Activated naive CD8-positive, alpha-beta T cell treated with anti-CD3 and anti-CD28 coated beads, Interleukin-2, amount 10 ng/mL, durations not matched to agents 7 days and 5 days (primary cell): ENCODE data around the gene KRT78. TPM values are rescaled to one million over a fixed set of nuclear protein-coding genes. Genes with fewer than 3 reads are reported as not detected.

Source experiments
- ATAC-seq: fragments of 150-1000 bp; cut with Tn5 transposase; one replicate; pipeline ENCODE4 v1.10.0; 2021; ENCODE audit warnings: low read depth, moderate library complexity
- POLR2A ChIA-PET: fragments of 350-600 bp; sonication (Branson Sonifier 250); formaldehyde crosslinking; loops from one replicate; lab custom pipeline; 2021; ENCODE audit warnings: antibody characterized with exemption; lab: Charles Lee
- DNase-seq: peaks from one replicate; pipeline ENCODE4 v3.0.0; 2021
- H3K27ac Mint-ChIP-seq: one replicate; pipeline ENCODE4 v1.8.0; 2022; ENCODE audit warnings: mild to moderate bottlenecking, mixed read lengths
- H3K27me3 Mint-ChIP-seq: one replicate; pipeline ENCODE4 v1.8.0; 2022; ENCODE audit warnings: mild to moderate bottlenecking, moderate library complexity, mixed read lengths
- H3K36me3 Mint-ChIP-seq: one replicate; pipeline ENCODE4 v1.8.0; 2021; ENCODE audit warnings: mild to moderate bottlenecking, mixed read lengths
- H3K4me1 Mint-ChIP-seq: one replicate; pipeline ENCODE4 v1.8.0; 2021; ENCODE audit warnings: mixed read lengths
- H3K4me3 Mint-ChIP-seq: one replicate; pipeline ENCODE4 v1.8.0; 2022; ENCODE audit warnings: mild to moderate bottlenecking, moderate library complexity, mixed read lengths
- H3K9me3 Mint-ChIP-seq: one replicate; pipeline ENCODE4 v1.8.0; 2021; ENCODE audit warnings: mixed read lengths
- total RNA-seq, 2 experiments: library from RNA; stranded (reverse); gene quantifications; one replicate each; pipeline ENCODE4 v1.2.3, GENCODE V29; 2021

The KRT78 gene
- total RNA-seq, 2 experiments from 2014 or later, result not detected

DNA sequence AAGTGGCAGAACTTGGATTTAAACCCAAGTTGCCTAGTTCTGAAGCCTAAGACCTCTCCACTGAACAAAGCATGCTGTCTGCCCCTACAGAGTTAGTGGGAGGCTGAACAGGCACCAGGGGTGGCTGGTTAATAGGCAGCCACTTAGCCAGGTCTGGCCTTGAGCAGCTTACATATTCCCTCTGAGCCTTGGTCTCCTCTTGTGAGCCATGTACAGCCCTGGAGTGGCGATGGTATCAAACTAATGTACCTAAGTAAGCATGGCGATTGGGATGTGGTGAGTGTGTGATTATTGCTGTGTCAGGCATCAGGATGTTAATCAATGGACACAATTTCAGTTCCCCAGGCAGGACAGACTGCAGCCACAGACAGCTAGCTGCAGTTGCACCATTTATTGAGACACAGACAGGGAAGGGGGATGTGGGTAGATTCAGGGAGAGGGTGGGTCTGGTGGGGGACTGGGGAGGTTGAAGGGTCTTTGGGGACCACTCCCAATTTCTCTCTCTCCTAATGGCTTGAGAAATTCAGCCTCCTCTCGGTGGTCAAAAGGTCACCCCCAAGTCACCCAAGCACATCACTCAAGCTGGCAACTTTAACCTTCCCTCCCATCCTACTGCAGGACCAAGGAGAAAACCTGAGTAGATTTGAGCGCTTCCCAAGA, 27.6 kb downstream of the KRT78 start:
- Mint-ChIP-seq H3K27ac (no peak overlapping the region), H3K9me3 (no peaks in the 10 kb centered on the region), H3K36me3 (no peaks in the 10 kb centered on the region), H3K27me3 (peaks cover 2% of the 10 kb centered on the region), H3K4me3 (no peak overlapping the region), H3K4me1 (peaks cover 8% of the 10 kb centered on the region)
- no peak for ATAC-seq
- POLR2A ChIA-PET, result no interaction called here
- DNase-seq, result no peak

- POLR2A ChIA-PET, result no interaction called here
- peaks cover 8% of the 10 kb centered on the region for H3K4me1 Mint-ChIP-seq
- H3K36me3 Mint-ChIP-seq, result no peaks in the 10 kb centered on the region
- H3K27me3 Mint-ChIP-seq, result peaks cover 2% of the 10 kb centered on the region
- H3K27ac Mint-ChIP-seq, result no peak overlapping the region
- H3K4me3 Mint-ChIP-seq, result no peak overlapping the region
- DNase-seq (no peak), ATAC-seq (no peak)
- H3K9me3 Mint-ChIP-seq, result no peaks in the 10 kb centered on the region
These were observed 28.3 kb downstream of the KRT78 start for GRCh38 chr12:52820521-52820920.

GRCh38 chr12:52819731-52820510, 28.9 kb downstream of the KRT78 start:
- Mint-ChIP-seq H3K9me3 (no peaks in the 10 kb centered on the region), H3K36me3 (no peaks in the 10 kb centered on the region), H3K4me1 (peaks cover 8% of the 10 kb centered on the region), H3K27ac (no peak overlapping the region), H3K27me3 (peaks cover 2% of the 10 kb centered on the region), H3K4me3 (no peak overlapping the region)
- ATAC-seq, result no peak
- POLR2A ChIA-PET, result no interaction called here
- DNase-seq, result no peak

GRCh38 chr12:52818887-52819420, 29.8 kb downstream of the KRT78 start:
- Mint-ChIP-seq H3K36me3 (no peaks in the 10 kb centered on the region), H3K4me1 (peaks cover 8% of the 10 kb centered on the region), H3K27me3 (peaks cover 2% of the 10 kb centered on the region), H3K4me3 (no peak overlapping the region), H3K27ac (peak overlapping the region; percentile 43), H3K9me3 (no peaks in the 10 kb centered on the region)
- POLR2A ChIA-PET, result no interaction called here
- DNase-seq (no peak), ATAC-seq (no peak)

DNA sequence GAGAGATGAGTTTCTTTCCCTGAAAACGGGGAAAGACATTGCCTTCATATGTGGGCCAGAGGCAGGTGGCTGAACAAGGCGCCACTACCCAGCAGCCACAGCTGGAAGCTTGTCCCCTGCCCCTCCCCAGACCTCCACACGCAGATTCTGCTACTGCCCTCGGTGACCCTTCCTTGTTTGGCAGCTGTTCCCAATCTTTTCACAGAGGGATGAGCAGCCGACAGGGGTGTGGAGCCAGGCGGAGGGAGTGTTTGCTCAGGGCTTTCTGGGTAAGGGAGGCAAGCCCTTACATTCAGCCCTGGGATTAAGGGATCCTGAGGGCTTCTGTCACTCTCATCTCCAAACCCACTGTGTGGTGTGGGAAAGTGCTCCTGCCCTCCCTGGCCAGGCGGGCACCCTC, 30.4 kb downstream of the KRT78 start:
- ATAC-seq, result no peak

DNA sequence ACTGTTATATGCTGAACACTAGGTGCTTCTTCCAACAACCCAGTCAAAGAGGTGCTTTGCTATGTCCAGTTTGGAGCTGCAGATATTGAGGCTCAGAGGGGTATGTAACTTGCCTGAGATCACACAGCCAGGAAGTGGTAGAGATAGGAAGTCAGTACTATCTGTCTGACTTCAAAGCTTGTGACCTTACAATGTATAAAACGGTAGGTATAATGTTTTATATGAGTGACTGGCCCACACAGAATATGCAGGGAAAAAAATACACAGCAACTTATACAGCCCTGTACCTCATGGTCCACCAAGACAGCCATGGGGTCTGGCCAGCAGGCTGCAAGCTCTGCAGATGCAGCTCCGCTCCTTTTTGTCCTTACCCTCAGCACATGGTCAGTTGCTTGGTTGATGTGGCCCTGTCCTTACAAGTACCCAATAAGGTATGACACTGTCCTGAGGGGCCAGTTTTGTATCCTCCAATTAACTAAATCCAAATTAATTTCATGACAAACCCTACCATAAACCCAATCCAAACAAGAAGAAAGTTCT, 31.0 kb downstream of the KRT78 start:
- ATAC-seq, result peak; percentile 93
- POLR2A ChIA-PET, result no interaction called here
- no peak for DNase-seq
- peak overlapping the region; percentile 35 for H3K27ac Mint-ChIP-seq
- no peaks in the 10 kb centered on the region for H3K9me3 Mint-ChIP-seq
- H3K4me1 Mint-ChIP-seq, result peaks cover 8% of the 10 kb centered on the region
- H3K4me3 Mint-ChIP-seq, result no peak overlapping the region
- H3K36me3 Mint-ChIP-seq, result no peaks in the 10 kb centered on the region
- peaks cover 2% of the 10 kb centered on the region for H3K27me3 Mint-ChIP-seq

More for the DNA sequence above, 30.4 kb downstream of the KRT78 start:
- H3K4me1 Mint-ChIP-seq, result peaks cover 8% of the 10 kb centered on the region
- POLR2A ChIA-PET, result no interaction called here
- H3K9me3 Mint-ChIP-seq, result no peaks in the 10 kb centered on the region
- DNase-seq, result no peak
- no peaks in the 10 kb centered on the region for H3K36me3 Mint-ChIP-seq
- peaks cover 2% of the 10 kb centered on the region for H3K27me3 Mint-ChIP-seq
- no peak overlapping the region for H3K4me3 Mint-ChIP-seq
- no peak overlapping the region for H3K27ac Mint-ChIP-seq

GRCh38 chr12:52817003-52817698, 31.6 kb downstream of the KRT78 start:
- Mint-ChIP-seq H3K9me3 (no peaks in the 10 kb centered on the region), H3K4me1 (peaks cover 8% of the 10 kb centered on the region), H3K27me3 (peaks cover 2% of the 10 kb centered on the region), H3K4me3 (no peak overlapping the region), H3K27ac (peak overlapping the region; percentile 35), H3K36me3 (no peaks in the 10 kb centered on the region)
- DNase-seq (no peak), ATAC-seq (no peak)
- POLR2A ChIA-PET, result no interaction called here

DNA sequence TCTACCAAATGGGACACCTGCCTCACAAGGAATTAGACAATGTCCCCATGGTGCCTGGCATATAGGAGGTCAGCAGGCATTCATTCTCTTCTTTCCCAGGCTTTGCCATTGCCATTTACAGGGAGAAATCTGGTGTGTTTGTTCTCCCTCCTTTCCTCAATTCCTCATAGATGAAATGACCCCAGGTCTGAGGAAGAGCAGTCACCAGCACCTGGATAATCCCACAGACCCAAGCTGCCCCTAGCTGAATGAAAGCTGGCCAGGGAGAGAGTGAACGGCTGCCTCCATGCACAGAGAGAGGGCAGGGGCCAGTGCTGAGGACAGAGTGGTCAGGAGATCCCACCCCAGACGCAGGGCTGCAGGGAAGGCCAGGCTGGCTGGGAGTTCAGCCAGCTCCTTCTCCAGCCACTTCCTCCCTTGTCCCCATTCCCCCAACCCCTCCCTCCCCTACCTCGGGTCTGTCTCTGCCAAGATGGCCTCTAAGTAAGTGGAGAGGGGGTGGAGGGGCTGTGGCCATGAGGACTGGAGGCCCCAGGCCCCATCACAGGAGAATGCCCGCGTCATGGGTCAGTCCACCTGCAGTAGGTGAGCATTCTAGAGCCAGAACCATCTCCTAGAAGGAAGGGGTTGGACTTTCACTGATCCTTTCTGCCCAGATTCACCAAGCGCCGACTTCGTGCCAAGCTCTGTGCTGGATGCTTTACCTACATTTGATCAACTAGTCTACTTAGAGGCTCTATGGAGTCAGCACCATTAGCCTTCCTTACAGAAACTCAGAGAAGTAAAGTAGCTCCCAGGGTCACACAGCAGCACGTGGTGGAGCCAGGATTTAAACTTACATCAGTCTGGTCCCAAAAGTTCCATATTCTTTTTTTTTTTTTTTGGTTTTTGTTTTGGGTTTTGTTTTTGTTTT, 32.9 kb downstream of the KRT78 start:
- Mint-ChIP-seq H3K9me3 (no peaks in the 10 kb centered on the region), H3K4me3 (no peak overlapping the region), H3K36me3 (no peaks in the 10 kb centered on the region), H3K27me3 (peaks cover 2% of the 10 kb centered on the region), H3K4me1 (peaks cover 8% of the 10 kb centered on the region), H3K27ac (no peak overlapping the region)
- ATAC-seq (no peak), DNase-seq (no peak)
- POLR2A ChIA-PET, result no interaction called here

- POLR2A ChIA-PET, result no interaction called here
- Mint-ChIP-seq H3K27me3 (peaks cover 2% of the 10 kb centered on the region), H3K9me3 (no peaks in the 10 kb centered on the region), H3K27ac (no peak overlapping the region), H3K4me3 (no peak overlapping the region), H3K4me1 (peaks cover 8% of the 10 kb centered on the region), H3K36me3 (no peaks in the 10 kb centered on the region)
- DNase-seq (no peak), ATAC-seq (no peak)
These were observed 33.6 kb downstream of the KRT78 start for GRCh38 chr12:52815161-52815560.

GRCh38 chr12:52814710-52815155, 34.1 kb downstream of the KRT78 start:
- ATAC-seq (no peak), DNase-seq (no peak)
- peaks cover 2% of the 10 kb centered on the region for H3K27me3 Mint-ChIP-seq
- no peak overlapping the region for H3K4me3 Mint-ChIP-seq
- POLR2A ChIA-PET, result no interaction called here
- H3K9me3 Mint-ChIP-seq, result no peaks in the 10 kb centered on the region
- no peaks in the 10 kb centered on the region for H3K36me3 Mint-ChIP-seq
- peaks cover 8% of the 10 kb centered on the region for H3K4me1 Mint-ChIP-seq
- no peak overlapping the region for H3K27ac Mint-ChIP-seq

GRCh38 chr12:52813885-52814709, 34.7 kb downstream of the KRT78 start, which contains the start of gene KRT4:
Gene KRT4 (minus strand): TSS chr12:52814116. CDS start chr12:52814058, 58 bp downstream.
- POLR2A ChIA-PET, result no interaction called here

More at GRCh38 chr12:52813885-52814709, 34.7 kb downstream of the KRT78 start, which contains the start of gene KRT4:
- Mint-ChIP-seq H3K36me3 (no peaks in the 10 kb centered on the region), H3K4me3 (no peak within 1 kb of the TSS), H3K27me3 (no peaks in the 10 kb centered on the region), H3K9me3 (no peaks in the 10 kb centered on the region), H3K4me1 (peaks cover 8% of the 10 kb centered on the region), H3K27ac (no peak within 1 kb of the TSS)
- DNase-seq, result no peak
- ATAC-seq, result no peak
